HG03565 (cell line): ENCODE results near the gene WDR27.
"Not testable (repeated sequence)": the region's sequence is repeated elsewhere in the genome, so short reads cannot be mapped to it uniquely, and the experiment has no call there.

Source experiments
- ATAC-seq: cut with Tn5 transposase; IDR thresholded peaks from one replicate; pipeline ENCODE4 v1.9.1; 2021; ENCODE audit warnings: mild to moderate bottlenecking, moderate library complexity; ENCODE audit not compliant: unreplicated experiment

The WDR27 gene

GRCh38 chr6:169710009-169710408, 8.2 kb upstream of the WDR27 start:
- ATAC-seq = no peak

GRCh38 chr6:169709293-169709692, 7.5 kb upstream of the WDR27 start:
- no peak for ATAC-seq

DNA sequence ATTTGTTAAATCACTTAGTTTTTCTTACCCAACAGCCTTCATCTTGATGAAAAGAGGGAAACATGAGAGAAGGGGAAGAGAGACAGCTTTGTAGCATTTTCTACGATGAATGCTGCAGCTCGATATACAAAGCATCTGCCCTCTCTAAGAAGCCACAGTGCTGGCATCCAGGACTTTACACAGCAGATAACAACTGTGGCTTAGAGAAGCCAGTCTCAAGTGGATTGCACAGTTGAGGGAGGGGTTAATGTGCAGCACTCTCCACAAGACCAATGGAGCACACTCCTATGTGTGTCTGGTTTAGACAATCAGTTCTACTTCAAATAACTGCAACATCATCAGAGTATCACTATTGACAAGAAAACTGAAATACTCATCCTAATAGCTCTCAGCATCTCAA, 5.9 kb upstream of the WDR27 start:
- no peak for ATAC-seq

DNA sequence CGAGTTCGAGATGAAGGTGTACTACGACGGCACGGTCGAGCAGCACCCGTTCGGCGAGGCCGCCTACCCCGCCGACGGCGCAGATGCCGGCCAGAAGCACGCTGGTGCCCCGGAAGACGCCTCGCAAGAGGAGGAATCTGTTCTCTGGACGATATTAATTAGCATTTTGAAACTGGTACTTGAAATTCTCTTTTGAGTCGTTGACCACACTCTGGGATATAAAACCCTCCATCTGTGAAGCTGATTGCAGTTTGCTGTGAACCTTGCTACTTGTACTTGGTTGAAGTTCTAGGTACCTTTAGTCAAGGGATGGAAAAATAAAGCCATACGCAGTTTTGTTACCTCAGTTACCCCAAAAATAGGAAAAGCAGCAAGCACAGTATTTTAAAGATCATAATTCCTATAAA, 1.0 kb upstream of the WDR27 start:
- ATAC-seq = peak; percentile 13

- no peak for ATAC-seq
Measured at GRCh38 chr6:169701311-169701953, 397 bp downstream of the WDR27 start.

GRCh38 chr6:169700296-169700695, 1.5 kb downstream of the WDR27 start:
- no peak for ATAC-seq

DNA sequence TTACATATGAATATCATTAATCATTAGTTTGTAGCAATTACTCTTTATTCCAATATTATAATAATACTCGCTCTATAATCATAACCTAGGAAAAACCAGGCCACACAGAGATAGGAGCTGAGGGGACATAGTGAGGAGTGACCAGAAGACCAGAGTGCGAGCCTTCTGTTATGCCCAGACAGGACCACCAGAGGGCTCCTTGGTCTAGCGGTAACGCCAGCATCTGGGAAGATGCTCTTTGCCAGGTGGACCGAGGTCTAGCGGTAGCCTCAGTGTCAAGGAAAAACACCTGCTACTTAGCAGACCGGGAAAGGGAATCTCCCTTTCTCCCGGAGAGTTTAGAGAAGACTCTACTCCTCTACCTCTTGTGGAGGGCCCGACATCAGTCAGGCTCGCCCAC, 4.7 kb downstream of the WDR27 start:
- not testable (repeated sequence) for ATAC-seq

DNA sequence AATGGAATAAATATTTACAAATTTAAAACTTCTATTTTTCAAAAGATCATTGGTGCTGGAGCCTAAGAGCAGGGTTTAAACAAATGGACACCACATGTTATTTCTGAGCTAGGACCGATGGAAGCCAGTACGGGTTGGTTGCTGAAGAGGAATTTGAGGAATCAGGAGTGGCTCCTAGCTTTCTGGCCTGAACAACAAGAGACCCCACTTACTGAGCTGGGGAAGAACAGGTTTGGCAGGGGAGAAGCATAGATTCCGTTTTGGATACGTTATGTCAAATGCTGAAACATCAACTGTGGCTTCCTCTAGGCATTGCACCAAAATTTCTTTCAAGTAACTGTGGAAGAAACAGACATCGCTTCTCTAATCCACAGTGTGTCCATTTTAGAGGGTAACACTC, 6.7 kb downstream of the WDR27 start:
- ATAC-seq = no peak

DNA sequence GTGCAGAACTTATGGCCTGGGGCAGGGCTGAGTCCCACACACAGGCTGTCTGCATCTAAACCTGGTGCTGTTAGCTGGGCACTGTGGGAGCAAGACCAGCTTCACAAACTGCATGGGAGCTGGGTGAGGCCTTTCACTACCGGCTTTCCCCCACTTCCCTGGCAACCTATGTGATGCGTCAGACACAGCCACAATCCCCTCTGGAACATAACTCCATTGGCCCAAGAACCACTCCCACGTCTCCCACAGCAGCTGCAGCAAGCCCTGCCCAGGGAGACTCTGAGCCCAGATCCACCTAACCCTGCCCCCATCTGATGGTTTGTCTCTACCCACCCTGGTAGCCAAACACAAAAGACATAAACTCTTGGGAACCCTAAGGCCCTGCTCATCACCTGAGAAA, 9.3 kb downstream of the WDR27 start:
- no peak for ATAC-seq

- no peak for ATAC-seq
Measured at GRCh38 chr6:169691260-169691659, 10.6 kb downstream of the WDR27 start.

- no peak for ATAC-seq
Measured at GRCh38 chr6:169689287-169689686, 12.5 kb downstream of the WDR27 start.

- no peak for ATAC-seq
Measured at GRCh38 chr6:169685860-169686259, 16.0 kb downstream of the WDR27 start.

GRCh38 chr6:169684056-169684455, 17.8 kb downstream of the WDR27 start:
- ATAC-seq = no peak

DNA sequence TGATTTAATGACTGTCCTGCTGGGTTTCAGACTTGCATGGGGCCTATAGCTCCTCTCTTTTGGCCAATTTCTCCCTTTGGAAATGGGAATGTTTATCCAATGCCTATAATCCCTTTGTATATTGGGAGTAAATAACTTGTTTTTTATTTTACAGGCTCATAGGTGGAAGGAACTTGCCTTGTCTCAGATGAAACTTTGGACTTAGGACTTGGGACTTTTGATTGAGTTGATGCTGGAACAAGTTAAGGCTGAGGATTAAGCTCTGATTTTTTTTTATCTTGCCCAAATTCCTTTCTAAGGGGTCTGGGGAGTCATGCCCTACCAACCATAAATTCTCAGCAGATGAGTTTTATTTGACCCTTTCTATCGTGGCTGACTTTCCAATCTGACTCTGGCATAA, 23.5 kb downstream of the WDR27 start:
- ATAC-seq = no peak

GRCh38 chr6:169677096-169677495, 24.7 kb downstream of the WDR27 start:
- no peak for ATAC-seq

- no peak for ATAC-seq
Measured at GRCh38 chr6:169675011-169675410, 26.8 kb downstream of the WDR27 start.

- no peak for ATAC-seq
Measured at GRCh38 chr6:169671563-169671962, 30.3 kb downstream of the WDR27 start.

GRCh38 chr6:169669889-169670288, 31.9 kb downstream of the WDR27 start:
- no peak for ATAC-seq

DNA sequence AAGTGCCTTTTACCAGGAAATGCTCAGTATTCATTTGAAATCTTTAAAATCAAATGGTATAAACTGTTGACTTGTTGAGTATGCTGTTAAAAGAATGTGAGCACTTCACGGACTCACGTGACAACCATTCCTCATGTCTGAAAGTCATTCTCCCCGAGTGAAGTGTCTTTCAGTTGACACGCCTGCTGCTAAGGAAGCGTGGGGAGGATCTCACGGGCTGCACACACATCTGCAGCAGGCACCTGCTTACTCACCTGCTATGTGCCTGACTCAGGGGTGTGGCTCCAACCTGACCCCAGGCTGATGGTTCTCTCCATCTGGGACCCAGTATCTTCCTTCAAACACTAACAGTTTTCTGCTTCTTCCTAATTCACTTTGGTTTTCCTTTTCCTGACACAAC, 32.7 kb downstream of the WDR27 start:
- ATAC-seq = no peak

DNA sequence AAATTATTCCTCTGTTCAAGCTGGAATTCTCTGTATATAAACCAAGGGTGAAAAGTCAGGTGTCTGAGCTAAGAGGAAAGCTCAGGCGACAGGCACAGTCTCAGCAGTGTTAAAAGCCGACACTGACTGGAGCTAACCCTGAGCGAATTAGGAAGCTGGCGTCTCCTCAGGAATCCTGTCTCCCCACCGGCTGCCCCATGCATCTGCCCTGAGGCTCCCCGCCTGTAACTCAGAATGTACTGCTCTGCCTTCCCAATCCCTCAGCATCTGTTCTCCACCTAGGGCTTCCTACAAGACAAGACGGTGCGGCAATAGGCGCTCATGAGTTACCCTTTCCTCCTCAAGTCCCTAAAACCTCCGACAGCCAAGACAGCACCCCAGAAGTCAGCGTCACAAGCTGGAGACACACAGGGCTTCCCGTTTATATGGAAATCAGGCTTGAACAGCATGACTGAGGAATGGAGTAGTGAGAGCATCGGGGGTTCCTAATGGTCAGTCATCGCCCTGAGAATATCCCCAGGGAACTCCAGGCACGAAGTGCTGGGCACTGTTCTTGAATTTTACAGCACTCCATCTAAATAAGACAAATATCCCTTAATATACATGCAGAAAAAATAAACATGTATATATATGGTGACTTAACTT, 33.5 kb downstream of the WDR27 start:
- ATAC-seq = no peak

DNA sequence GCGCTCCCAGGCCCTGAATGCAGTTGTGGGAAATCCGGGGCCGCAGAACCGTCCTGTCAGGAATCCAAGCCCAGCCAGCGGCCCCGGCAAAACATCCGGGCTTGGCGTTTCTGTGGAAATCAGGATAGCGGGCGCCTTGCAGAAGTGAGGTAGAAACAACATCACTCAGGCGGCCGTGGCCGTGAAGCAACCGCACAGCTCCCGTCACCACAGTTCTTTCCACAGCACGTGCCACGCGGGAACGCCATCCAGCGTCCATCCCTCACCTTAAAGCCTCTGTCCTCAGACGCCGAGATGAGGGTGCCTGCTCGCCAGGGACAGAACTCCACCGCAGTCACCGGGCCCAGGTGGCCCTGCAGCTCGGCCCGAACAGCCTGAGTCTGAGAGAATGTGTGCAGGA, 34.1 kb downstream of the WDR27 start:
- ATAC-seq = no peak

- no peak for ATAC-seq
Measured at GRCh38 chr6:169666441-169666840, 35.4 kb downstream of the WDR27 start.

DNA sequence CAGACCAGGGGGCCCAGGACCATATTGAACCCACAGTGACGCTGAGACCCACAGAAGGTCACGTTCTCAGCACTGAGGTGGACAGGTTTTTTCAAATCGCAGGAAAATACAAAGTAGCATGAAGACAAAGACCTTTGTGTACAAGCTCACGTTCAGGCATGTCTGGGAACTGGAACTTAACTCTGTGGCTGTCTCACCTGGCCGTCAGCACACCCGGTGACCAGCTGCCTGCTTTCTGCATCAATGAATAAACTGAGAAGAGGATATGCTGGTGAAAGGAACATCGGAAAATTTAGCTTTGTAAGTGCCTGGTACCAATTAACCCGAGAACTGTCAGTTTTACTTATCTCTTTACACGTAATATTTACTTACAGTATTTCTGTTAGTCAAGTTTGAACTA, 36.5 kb downstream of the WDR27 start:
- no peak for ATAC-seq
